ENCODE results near the gene LRPPRC.
"Not testable (repeated sequence)": the region's sequence is repeated elsewhere in the genome, so short reads cannot be mapped to it uniquely, and the experiment has no call there.

Gene LRPPRC

DNA sequence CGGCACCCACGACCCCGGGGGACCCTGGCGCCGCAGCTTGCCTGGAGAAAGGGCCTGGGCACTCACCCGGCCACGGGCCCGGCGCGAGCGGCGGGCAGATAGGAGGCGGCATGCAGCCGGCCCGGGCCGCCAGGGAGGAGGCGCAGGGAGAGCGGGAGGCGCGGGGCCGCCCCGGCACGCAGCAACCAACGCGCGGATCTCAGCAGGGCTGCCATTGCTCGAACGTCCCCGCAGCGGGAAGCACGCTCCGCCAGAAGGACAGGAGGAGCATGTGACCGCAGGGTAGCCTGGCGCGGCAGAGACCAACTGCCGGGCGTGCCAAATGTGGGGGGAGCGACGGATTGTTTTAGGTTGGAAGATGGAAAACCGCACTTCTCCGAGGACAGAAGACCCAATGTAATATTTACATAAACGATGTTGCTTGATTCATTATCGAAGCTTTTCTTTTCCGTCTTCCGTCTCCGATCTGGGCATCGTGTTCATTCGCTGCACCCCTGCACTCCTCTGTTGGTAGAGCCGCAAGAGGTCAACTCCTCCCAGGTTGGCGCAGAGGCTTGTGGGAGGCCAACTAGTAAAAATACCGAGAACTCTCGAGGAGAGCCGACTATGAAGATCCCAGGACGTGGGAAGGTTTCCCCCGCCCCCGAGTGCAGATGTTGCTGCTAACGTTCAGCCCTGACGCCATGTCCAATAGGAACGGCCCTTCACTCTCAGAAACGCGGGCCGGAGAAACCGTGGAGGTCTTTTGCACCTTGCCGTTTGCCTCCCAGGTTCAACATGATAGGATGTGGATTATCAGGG lies at the start of gene LRPPRC:
Gene LRPPRC, minus strand, starts transcription at position 257 of the 801 bp plus-strand sequence. Its CDS starts 42 bp downstream, at position 215.
- DNase-seq = peak; percentile 89

DNA sequence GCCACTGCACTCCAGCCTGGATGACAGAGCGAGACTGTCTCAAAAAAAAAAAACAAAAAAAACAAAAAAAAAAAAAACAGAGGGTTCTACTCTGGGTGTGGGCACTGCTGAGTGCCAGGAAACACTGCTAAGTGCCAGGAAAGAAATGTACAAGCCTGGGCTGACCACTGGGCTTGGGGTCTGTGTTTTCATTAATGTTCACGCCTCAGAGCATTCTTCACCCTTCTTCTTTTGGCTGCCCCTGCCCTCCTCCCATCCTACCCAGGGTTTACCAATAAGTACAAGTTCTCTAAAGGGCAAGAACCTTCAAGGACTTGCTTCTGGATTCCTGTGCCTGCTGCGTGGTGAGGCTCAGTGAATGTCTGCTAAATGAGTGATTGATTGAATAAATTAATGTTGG lies 49.3 kb upstream of the LRPPRC start:
- no peak for DNase-seq

DNA sequence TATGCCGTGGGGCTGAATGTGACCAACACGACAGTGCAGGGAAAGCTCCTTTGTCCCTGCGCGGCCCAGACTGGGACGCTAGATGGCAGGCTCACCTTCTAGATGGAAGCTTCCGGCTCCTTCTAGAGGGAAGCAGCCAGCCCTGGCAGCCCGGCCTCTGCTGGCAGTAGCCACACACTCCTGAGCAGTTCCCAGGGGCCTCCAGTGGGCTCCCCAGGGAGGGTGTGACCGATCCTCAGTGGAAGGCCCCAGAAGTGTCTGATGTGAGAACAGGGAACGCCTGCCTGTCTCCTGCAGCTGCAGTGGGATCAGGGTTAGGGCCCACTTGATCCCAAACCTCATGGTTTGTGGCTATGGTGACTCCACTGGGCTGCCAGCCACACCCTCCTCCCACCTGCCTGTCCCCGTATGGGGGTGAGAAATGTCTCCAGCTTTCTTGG lies 48.5 kb upstream of the LRPPRC start:
- peak; percentile 25 for DNase-seq

DNA sequence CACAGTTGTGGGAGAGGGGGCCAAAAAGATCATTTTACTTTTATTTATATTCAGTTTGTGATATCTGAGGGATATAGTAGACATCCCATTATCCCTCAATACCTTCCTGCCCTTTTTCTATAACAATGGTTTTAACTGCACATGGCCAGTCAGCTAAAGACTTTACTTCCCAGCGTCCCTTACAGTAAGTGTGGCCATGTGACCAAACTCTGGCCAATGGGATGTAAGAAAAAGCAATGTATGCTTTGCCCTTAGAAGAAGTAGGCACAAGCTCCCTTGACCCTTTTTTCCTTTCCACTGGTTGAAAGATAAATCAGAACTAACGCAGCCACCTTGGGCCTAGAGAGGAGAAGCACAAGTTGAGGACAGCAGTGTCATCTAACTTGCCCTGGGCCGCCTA lies 44.6 kb upstream of the LRPPRC start:
- no peak for DNase-seq

DNA sequence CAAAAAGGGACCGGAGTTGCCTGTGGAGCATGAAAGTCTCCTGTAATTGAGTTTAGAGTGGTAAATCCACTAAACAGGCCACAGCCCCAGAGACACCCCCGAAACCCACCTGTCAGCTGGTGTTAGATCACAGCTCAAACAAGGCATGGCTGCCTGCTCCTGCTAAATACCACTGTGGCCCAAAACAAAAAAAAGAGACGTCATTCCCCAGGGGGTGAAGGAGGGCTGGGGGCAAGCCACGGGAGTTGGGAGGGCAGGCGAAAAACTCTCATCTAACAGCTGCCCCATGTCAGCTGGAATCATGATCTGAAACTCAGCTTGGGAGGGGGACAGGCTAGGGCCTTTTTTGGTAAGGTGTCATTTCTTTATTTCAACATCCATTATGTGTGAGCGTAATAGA lies 42.5 kb upstream of the LRPPRC start:
- DNase-seq = no peak

DNA sequence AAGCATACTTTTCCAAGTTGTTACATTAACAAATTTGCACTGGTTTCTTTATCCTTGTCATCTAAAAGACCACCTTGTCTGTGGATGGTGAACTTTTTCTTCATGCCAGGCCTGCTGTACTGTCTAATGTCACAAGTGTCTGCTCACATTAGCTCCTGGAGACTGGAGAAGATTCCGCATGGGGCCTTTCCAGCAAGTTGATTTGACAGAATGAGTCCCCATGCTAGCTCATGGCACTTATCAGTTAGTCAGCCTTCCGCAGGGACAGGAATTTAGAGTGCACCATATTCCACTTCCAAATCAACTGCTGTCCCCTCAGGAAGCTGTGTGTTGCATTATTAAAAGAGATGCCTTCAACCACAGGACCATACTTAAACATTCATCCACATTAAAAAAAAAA lies 41.4 kb upstream of the LRPPRC start:
- no peak for DNase-seq

DNA sequence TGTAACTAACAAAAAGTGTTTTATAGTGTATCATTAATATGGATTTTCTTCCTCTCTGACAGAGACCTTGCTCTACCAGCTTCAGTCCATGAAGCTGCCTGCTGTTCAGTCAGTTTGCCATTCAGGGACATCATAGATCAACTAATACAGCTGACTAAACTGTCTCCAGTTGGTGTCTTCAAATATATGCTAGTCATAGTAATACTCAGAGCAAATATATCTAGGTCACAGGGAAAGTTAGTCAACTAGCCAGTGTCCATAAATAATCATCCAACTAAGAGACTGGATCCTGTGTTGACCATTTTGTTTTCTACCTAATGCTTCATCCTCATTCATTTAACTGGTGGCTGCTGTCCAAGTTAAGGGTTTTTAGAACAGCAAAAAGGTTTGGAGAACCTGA lies 38.2 kb upstream of the LRPPRC start:
- no peak for DNase-seq

DNA sequence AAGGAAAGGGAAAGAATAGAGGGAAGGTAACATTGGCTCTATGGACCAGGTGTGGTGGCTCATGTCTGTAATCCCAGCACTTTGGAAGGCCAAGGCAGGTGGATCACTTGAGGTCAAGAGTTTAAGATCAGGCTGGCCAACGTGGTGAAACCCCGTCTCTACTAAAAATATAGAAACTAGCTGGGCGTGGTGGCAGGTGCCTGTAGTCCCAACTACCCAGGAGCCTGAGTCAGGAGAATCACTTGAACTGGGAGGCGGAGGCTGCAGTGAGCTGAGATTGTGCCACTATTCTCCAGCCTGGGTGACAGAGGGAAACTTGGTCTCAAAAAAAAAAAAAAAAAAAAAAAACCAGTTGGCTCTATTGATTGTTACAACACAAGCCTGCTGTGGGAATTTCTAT lies 31.3 kb upstream of the LRPPRC start:
- not testable (repeated sequence) for DNase-seq

DNA sequence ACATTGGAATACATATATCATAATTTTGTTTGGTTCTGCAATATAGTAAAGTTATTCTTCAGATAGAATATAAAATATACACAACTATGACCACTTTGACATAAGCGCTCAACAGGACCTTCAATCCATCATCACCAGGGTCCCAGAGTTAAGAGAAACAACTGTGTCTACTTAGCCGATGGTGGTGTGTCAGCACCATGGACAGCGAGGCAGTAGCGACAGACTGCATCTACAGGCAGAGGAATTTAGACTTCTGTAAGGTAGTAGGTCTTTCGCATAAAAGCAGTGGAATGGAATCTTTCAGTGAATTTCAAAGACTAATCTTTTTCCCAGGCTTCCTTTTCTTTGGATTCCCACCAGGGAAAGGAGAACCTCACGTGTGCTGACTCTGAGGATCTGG lies 20.5 kb upstream of the LRPPRC start:
- no peak for DNase-seq

DNA sequence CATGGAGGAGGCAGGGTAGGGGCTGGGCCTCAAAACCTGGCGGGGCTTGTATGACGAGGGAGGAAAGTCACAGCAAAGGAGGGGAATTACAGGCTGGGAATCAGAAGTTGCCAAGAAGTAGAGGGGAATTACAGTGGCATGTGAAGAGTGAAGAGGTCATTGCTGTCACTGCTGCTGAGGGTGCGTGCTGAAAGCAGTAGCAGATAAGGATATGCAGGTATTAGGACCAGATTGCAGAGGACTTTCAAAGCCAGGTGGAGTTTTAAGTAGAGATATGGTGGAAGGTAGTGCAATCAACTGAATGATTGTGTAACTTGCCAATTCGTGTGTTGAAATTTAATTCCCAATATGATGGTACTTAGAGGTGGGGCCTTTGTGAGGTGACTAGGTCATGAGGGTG lies 19.4 kb upstream of the LRPPRC start:
- no peak for DNase-seq

DNA sequence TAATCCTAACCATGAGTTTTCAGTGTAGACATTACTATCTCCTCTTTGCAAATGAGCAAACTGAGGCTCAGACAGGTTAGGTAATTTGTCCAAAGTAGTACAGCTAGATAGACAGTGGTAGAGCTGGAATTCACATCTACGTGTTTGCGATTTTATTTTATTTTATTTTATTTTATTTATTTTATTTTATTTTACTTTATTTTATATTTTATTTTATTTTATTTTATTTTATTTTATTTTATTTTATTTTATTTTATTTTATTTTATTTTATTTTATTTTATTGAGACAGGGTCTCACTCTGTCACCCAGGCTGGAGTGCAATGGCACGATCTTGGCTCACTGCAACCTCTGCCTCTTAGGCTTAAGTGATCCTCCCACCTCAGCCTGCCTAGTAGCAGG lies 17.4 kb upstream of the LRPPRC start:
- not testable (repeated sequence) for DNase-seq

DNA sequence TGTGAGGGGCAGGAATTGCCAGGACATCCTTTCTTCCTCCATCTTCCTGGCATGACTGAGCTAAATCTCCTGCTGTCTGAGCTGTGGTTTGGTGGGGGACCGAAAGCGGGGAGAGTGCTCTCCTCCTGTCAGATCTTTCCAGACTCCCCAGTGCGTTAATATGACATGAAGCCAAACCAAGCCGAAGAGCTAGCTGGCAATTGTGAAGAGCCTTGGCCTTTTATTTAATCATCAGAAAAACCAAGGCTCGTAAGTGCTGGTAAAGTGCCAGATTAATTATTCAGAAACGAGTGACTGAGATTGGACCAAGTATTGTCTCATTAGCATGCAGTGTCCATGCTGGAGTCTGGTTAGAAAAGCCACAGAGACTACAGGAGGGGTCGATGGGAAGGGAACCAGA lies 14.5 kb upstream of the LRPPRC start:
- DNase-seq = no peak

DNA sequence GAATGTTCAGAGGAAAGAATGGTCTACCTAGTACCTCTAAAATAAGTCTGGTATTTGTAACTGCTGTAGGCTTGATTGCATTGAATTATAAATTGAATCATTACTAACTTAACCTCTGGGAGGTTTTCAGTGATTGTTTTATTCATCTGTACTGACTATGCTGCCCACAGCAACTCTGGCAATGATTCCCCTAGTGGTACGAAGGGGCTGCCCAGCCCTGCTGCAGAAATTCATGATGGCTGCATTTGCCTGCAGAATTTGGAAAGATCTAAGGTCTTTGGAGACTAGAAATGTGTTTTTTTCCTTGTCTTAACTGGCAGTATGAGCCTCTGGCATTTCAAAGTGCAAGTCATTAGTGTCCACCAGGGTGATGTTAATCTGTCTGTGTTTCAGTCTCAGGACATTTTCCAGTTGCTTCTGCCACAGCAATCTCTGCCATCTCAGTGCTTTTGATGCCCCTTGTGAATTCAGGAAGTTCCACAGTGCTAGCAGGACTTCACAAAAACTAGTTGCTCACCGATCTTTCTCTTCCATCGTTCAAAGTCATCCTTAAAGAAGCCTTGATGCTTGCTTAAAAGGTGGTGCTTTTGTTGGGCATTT lies 13.4 kb upstream of the LRPPRC start:
- no peak for DNase-seq

DNA sequence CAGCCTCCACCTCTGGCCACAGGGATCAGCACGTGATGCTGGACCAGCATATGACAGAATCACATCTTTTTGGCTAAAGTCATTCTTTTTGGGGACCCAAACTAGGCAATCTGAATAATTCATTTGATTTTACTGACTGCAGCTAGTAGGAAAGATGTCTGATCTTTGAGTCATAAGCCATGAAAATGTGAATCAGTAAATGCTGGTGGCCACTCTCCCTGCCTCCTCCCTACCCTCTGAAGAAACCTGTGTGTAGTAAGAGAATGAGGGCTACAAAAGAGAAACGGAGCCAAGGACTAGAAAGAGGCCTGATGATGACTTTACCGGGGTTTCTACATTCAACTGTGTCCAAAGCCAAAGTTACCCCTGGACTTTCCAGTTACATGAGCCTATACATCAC lies 10.1 kb upstream of the LRPPRC start:
- DNase-seq = no peak

DNA sequence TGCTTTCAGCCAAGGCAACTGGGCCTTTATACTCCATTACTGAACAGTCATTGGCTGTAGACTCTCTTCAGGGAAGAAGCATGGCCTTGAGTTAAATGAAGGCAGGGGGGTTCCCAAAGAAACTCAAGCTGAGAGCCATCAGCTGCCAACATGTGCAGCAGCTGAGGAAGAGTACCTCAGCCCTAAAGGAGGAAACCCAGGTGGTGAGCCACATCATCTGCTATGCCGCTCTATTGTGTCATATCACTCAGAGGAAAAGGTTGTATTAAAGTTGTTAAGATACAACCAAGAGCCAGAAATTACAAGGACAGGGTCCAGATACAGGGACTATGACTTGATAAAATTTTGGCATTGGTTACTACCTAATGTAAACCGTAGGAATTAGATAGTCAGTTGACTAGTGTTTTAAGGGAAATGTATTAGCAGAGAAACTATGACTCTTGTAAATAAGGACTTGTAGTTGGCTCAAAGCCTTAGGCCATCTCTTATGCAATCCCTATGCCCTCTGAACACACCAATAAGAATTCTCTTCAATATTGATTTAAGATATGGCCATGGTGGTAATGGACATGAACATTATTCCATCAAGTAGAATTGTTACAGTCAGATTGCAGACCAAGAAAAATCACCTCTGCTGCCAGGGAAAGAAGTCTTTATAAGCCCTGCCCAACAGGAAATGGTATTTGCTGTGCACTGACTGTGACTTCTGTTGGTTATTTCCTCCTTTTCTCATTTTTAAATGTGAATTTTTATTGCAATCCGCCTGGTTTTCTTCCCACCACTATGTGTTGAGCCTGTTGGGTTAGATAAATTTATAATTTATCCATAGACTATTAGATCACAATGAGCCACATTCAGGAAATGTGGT lies 9.2 kb upstream of the LRPPRC start:
- no peak for DNase-seq

DNA sequence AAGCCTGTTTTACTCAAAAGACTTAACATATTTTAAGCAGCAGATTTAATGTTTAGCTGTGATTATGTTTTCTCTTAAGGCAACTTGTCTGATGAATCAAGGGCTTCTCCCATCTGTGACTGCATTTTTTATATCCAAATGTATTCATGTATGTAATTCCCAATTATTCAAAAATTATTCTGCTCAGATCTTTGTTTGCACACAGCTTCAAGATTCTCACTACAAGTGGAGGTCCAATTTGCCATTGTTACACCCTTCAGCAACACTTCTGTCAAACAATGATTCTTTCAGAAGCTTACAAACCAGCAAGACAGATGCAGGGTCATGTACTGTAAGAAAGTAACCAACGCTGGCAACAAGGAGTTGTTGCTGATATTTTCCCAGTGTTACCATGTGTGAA lies 5.9 kb upstream of the LRPPRC start:
- DNase-seq = no peak

DNA sequence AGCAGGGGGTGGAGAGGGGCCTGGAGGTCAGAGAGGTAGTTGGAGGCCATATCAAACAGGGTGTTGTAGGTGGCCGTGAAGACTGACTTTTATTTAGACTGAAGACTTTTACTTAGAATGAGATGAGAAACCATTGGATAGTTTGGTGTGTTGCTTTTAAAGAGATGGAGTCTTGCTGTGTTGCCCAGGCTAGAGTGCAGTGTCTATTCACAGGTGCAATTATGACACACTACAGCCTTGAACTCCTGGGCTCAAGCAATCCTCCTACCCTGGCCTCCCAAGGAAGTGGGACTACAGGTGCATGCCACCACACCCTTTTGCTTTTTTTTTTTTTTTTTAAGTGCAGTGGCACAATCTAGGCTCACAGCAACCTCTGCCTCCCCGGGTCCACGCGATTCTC lies 2.5 kb upstream of the LRPPRC start:
- DNase-seq = no peak

DNA sequence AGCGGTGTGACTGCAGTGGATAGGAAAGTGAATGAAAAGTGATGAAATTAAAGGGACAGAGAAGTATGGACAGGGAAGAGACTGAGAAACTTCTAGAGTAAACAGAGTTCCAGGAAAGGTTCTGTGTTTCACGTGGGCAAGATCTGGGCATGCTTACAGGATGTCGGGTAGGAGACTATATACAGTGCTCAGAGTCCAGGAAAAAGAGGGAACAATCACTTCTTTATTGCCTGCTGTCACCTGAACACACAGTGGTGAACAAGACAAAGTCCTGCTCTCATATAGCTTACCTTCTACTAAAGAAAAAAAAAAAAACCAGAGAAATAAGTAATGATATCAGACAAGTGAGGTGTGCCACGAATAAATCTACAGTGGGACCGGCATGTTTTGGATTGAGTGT lies 2.4 kb downstream of the LRPPRC start:
- DNase-seq = no peak

DNA sequence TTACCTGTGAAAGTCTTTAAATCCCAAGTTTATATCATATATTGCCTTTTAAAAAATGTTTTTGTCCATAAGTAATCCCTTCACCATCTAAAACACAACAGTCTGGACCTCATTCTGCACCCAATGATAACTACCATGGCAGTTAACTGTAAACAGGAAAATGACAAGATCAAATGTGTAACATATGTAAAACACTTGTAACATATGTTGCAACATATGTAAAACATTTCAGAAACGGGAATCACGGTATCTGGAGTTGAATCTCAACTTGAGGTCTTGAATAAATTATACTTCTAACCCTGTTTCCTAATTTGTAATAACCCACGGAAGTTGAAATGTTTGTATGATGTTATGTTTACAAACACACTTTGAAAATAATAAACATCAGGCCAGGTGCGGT lies 6.2 kb downstream of the LRPPRC start:
- no peak for DNase-seq

DNA sequence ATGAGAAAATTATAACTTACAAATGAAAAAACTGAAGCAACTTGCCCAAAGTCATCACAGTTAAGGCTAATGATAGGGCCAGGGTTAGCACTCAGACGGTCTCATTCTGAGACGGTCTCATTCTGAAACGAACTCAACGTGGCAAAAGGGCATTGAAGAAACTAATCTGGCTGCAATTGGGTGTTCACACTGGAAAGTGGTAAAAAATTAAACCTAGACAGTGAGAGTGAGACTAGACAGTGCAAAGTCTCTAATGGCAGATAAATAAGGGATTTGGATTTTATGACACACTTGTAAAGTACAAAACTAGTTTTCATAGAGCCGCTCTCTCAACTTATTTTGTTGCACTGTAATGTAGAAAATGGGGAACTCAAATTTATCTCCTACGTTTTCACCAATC lies 9.2 kb downstream of the LRPPRC start:
- DNase-seq = no peak

DNA sequence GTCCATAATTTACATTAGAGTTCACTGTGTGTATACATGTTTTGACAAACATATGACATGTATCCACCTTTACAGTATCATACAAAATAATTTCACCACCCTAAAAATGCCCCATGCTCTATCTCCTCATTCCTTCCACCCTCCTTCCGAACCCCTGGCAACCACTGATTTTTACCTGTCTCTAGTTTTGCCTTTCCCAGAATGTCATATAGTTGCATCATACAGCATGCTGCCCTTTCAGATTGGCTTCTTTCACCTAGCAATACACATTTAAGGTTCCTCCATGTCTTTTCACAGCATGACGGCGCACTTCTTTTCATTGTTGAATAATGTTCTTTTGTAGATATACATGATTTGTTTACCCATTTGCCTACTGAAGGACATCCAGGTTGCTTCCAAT lies 10.4 kb downstream of the LRPPRC start:
- DNase-seq = no peak

DNA sequence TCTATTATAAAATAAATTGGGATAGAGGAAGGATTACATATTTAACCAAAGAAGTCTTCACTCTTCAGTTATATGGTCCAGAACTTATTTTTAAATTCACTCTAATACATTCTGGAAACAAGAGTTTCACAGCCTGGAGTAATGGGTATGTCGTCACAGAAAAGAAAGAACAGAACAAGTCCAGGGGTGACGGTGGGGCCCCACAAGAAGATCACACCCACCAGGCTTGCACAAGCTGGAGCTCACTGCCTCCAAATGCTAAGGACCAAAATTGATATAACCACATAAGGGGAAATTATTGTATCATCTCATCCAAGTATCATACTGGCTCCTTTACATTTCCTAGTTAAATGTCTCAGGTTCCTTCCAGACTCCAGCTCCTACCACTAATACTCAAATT lies 11.3 kb downstream of the LRPPRC start:
- no peak for DNase-seq

DNA sequence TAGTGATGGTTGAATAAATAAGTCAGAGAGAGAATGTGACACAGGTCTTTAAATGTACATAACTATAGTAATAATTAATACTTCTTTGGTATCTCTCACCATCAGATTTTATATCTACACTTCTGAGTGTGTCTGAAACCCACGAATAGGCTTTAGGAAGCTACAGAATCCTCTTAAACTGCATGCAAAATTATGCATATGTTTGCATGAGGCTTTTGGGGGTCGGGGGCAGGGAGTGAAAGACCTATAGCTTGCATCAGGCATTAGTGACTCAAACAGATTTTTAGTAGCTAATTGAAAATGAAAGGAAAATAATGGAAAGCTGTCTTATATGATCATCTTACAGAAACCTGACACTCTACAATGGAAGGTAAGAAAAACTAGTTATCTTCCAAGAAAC lies 14.9 kb downstream of the LRPPRC start:
- no peak for DNase-seq

All from SIG-M5 (cell line).